K562 (cell line): ENCODE measurements around the gene MYLK4. TPM values are rescaled to one million over a fixed set of nuclear protein-coding genes. Genes with fewer than 3 reads are reported as not detected.

Source experiments
- ATF1 ChIP-seq, 2 experiments: fragments of 450-650 bp in 1 of 2; IDR thresholded peaks; 2 replicates each; pipeline ENCODE4 v1.6.1; 2016; ENCODE audit warnings: missing compliant biosample characterization in 1 of 2, missing genetic modification characterization in 1 of 2
- ELF1 ChIP-seq: fragments of 200-800 bp; sonication (Bioruptor generic); IDR thresholded peaks from 2 replicates; pipeline ENCODE4 v1.6.1; 2016; ENCODE audit warnings: missing genetic modification characterization, missing compliant biosample characterization
- EP400 ChIP-seq: fragments of 450-650 bp; IDR thresholded peaks from 2 replicates; pipeline ENCODE4 v1.6.1; 2017; ENCODE audit warnings: antibody characterized with exemption, mild to moderate bottlenecking, moderate library complexity
- GMEB1 ChIP-seq: fragments of 250-450 bp; sonication (Bioruptor Pico); IDR thresholded peaks from 2 replicates; pipeline ENCODE4 v1.4.0; 2020; ENCODE audit warnings: mild to moderate bottlenecking
- MLX ChIP-seq, 2 experiments: fragments of 450-650 bp in 1 of 2; sonication (generic) in 1 of 2; formaldehyde crosslinking; conservative IDR thresholded peaks; 2 replicates each; pipeline versions ENCODE4 v1.4.0 to v1.8.1; 2020 to 2022; ENCODE audit warnings: mild to moderate bottlenecking in 1 of 2, missing genetic modification reagents in 1 of 2
- NR0B1 ChIP-seq: fragments of 450-650 bp; IDR thresholded peaks from one replicate; pipeline ENCODE4 v1.6.1; 2018; ENCODE audit warnings: mild to moderate bottlenecking, moderate library complexity; ENCODE audit not compliant: partially characterized antibody
- PRPF4 ChIP-seq: fragments of 200-400 bp; formaldehyde crosslinking; IDR thresholded peaks from one replicate; pipeline ENCODE4 v1.6.1; 2017; ENCODE audit warnings: low read length, low read depth, mild to moderate bottlenecking; ENCODE audit not compliant: insufficient read depth, poor library complexity, severe bottlenecking
- RFX7 ChIP-seq: fragments of 250-450 bp; sonication (Bioruptor Pico); IDR thresholded peaks from 2 replicates; pipeline ENCODE4 v1.5.1; 2021; ENCODE audit warnings: mild to moderate bottlenecking
- SRSF7 ChIP-seq: fragments of 200-400 bp; formaldehyde crosslinking; optimal IDR thresholded peaks from 2 replicates; pipeline ENCODE3; 2017; ENCODE audit warnings: mild to moderate bottlenecking, low read depth, low read length
- TEAD1 ChIP-seq, 2 experiments: fragments of 450-650 bp in 1 of 2; sonication (generic) in 1 of 2; formaldehyde crosslinking; IDR thresholded peaks; 2 replicates each; pipeline versions ENCODE4 v1.4.0 to v1.8.0; 2020 to 2022; ENCODE audit warnings: mild to moderate bottlenecking in 2 of 2, missing genetic modification reagents in 1 of 2
- TFE3 ChIP-seq: fragments of 450-650 bp; formaldehyde crosslinking; IDR thresholded peaks from 2 replicates; pipeline ENCODE4 v1.4.0; 2020; ENCODE audit warnings: mild to moderate bottlenecking, mixed read lengths
- THAP12 ChIP-seq: fragments of 250-450 bp; sonication (Bioruptor Pico); IDR thresholded peaks from 2 replicates; pipeline ENCODE4 v1.9.0; 2021; ENCODE audit warnings: mild to moderate bottlenecking, inconsistent platforms
- ZBTB12 ChIP-seq: fragments of 250-450 bp; sonication (Bioruptor Pico); IDR thresholded peaks from 2 replicates; pipeline ENCODE4 v1.4.0; 2020
- ZFP36 ChIP-seq: fragments of 150-350 bp; IDR thresholded peaks from 2 replicates; pipeline ENCODE4 v1.6.1; 2018; ENCODE audit warnings: low read length, low read depth; ENCODE audit not compliant: partially characterized antibody
- ZNF263 ChIP-seq: sonication (generic); formaldehyde crosslinking; IDR thresholded peaks from 2 replicates; pipeline ENCODE4 v1.8.0; 2022; ENCODE audit warnings: mild to moderate bottlenecking, missing genetic modification reagents, borderline replicate concordance
- ZNF324 ChIP-seq: fragments of 250-450 bp; sonication (Bioruptor Pico); IDR thresholded peaks from 2 replicates; pipeline ENCODE4 v1.4.0; 2020; ENCODE audit warnings: mild to moderate bottlenecking
- ZNF76 ChIP-seq: fragments of 250-450 bp; sonication (Bioruptor Pico); IDR thresholded peaks from 2 replicates; pipeline ENCODE4 v1.4.0; 2020; ENCODE audit warnings: mild to moderate bottlenecking, moderate library complexity, borderline replicate concordance
- ZNF766 ChIP-seq: fragments of 200-800 bp; sonication (Bioruptor generic); conservative IDR thresholded peaks from 2 replicates; pipeline ENCODE4 v1.6.1; 2016; ENCODE audit warnings: missing genetic modification characterization, missing compliant biosample characterization
- polyA plus RNA-seq, 8 experiments: library from polyadenylated mRNA; depleted of rRNA in 4 of 8; stranded (reverse) in 5 of 8; unstranded in 3 of 8; fragments of >200 nt; fragmentation: Nextera tagmentation in 2 of 8; fragmentation: Illumina TruSeq in 1 of 8; extraction: Ambion mirVana in 2 of 8; extraction: Trizol in 1 of 8; gene quantifications; 2 replicates each; pipeline versions ENCODE4 v1.2.1 to v1.2.3, GENCODE V29; 2011 to 2014; ENCODE audit warnings: inconsistent platforms in 1 of 8, missing spikeins in 1 of 8
- total RNA-seq, 7 experiments: library from RNA; depleted of rRNA in 6 of 7; stranded (reverse); fragments of >200 nt in 6 of 7; fragmentation: Illumina TruSeq in 2 of 7; extraction: Trizol in 2 of 7; gene quantifications; 2 replicates each; pipeline versions ENCODE4 v1.2.1 to v1.2.3, GENCODE V29; 2011 to 2021; ENCODE audit warnings: low replicate concordance in 1 of 7

Gene MYLK4
- total and polyA plus RNA-seq, 9 of the 15 experiments (the other 6 are each of a cell fraction or from before 2014, with no cell fraction given): 0.01 to 0.15 (median 0.06) TPM

GRCh38 chr6:2733324-2733723, 17.4 kb downstream of the MYLK4 start (continued):
- no peak for TF ChIP-seq MLX (CRISPR knock-in tag; conservative IDR thresholded peaks at IDR 0.05)
- TF ChIP-seq ZNF324 (CRISPR knock-in tag): no peak
- TF ChIP-seq ZFP36: peak; percentile 26
- no peak for TF ChIP-seq ZNF263
- TF ChIP-seq ATF1 (CRISPR knock-in tag; IDR thresholded peaks at IDR 0.05): no peak
- TF ChIP-seq ATF1 (tag; IDR thresholded peaks at IDR 0.05): peak; percentile 94
- peak; percentile 58 for TF ChIP-seq GMEB1 (CRISPR knock-in tag)
- TF ChIP-seq ELF1 (tag): 0 out of 2 replicates have a peak, but pooled peaks have one; percentile 28
- peak; percentile 95 for TF ChIP-seq ZNF766 (CRISPR knock-in tag)
- TF ChIP-seq TEAD1 (CRISPR knock-in tag; IDR thresholded peaks at IDR 0.05): no peak
- TF ChIP-seq THAP12 (CRISPR knock-in tag): no peak
- no peak for TF ChIP-seq SRSF7
- TF ChIP-seq ZNF76: no peak
- peak; percentile 60 for TF ChIP-seq TFE3 (CRISPR knock-in tag)
- no peak for TF ChIP-seq PRPF4
- TF ChIP-seq EP400: peak; percentile 62
- TF ChIP-seq ZBTB12: peak; percentile 63
- no peak for TF ChIP-seq RFX7 (CRISPR knock-in tag)
- TF ChIP-seq NR0B1: no peak
